Activated T-helper 1 cell treated with anti-CD3 and anti-CD28 coated beads, Interleukin-2, amount 50 U/mL, for 16 hours (primary cell): Measurements from ENCODE around the gene AVL9.
A peak's percentile ranks its signal among the peaks of the same experiment; 100 is the strongest.
"Not testable (repeated sequence)": the region's sequence is repeated elsewhere in the genome, so short reads cannot be mapped to it uniquely, and the experiment has no call there.

Experiments used
- DNase-seq, 2 donors: peaks; one replicate each; pipeline ENCODE4 v3.0.0-alpha.2; 2020; ENCODE audit warnings: low read depth in 1 of 2, low spot score in 1 of 2

The AVL9 gene

DNA sequence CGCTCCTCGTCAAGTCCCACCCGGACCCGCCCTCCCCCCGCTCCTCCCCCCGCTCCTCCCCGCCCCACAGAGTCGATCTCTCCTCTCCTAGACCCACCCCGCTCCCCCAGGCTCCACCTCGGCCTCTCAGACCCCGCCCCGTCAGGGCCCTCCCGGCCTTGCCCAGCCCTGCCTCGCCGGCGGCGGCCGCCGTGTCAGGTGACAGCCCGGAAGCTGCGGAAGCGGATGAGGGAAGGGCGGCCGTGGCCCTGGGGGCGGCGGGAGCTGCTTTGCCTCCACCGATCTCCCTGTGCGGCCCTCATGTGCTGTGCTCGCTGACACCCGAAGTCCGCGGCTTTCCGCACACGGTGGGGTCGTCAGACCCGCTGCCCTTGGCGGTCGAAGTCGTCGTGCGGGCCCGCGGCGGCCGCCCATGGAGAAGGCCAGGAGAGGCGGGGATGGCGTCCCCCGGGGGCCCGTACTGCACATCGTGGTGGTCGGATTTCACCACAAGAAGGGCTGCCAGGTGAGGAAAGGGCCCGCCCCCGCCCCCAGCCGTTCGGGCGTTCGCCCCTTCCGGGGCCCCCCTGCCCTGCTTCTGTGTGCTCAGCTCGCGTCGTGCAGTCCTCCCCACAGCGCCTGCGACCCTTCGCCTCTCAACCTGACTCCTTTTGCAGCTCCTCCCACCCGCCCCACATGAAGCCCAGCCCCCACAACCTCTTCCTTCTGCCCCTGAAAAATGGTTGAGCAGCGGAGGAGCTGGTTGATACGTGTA, at the start of gene AVL9:
TSS of gene AVL9 (plus strand) at position 192 of the 754 bp plus-strand sequence. CDS start at position 413, 221 bp downstream.
- DNase-seq, result peak; percentile 98 to 99

DNA sequence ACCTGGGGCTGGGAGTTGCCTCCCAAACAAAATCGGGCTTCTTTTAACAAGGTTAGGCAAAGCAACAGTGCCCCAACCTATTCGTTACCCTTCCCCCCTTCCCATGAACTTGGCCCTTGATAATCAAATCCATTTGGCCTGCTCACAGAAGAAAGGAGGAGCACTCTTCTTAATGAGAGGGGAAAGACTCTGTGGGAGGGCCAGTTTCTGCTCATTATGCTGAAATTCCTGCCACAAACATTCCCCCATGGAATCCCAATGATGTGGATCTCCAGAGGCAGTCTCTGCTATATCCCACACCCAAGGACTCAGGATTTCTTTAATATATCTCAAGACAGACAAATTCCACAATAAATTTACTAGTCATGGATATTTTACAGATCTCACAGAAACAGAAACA, 48.1 kb upstream of the AVL9 start:
- no peak for DNase-seq

DNA sequence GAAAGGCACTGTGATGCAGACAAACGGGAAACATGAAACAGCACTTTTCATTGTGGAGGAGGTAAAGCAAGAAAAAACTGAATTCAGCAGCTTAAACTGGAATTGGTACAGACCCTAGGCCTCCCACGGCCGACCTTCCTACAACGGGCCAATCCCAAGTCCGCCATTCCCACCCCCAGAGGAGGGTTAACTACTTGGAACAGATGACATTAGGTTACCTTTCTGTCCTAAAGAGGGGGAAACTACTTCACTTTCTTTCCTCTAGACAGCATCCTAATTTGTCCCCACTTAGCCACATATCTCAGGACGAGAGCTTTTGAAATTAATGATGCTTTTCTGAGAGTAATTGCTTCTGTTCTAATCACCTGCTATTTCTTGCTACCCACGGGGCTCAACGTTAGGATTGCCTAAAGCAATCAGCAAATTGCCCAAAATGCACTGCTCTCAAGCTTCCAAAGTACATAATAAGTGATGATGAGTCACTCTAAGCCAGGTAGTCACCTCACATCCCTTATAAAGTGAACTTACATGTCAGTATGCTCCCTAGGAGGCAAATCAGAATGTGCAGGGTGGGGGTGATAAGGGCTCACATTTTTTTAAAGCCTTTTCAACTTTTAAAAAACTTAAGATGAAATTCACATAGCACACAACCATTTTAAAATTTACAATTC, 41.8 kb upstream of the AVL9 start:
- DNase-seq, result no peak

DNA sequence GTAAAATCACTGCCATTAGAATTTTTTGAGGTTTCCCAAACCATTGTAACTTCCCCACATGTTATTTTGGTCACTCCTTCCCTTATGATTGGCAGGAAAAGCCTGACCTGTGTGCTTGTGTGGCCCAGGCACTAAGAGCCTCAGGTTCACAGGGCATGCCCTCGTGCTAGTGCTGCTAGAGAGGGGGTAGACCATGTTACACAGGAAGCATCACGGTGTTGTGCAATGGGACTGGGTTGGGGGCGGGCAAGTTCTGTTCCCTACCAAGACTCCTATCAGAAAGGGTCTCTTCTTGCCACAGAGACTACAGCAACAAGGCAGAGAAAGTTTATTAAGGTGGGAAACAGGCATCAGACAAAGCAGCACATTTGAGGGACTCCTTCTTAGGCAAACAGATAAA, 37.3 kb upstream of the AVL9 start:
- no peak for DNase-seq

DNA sequence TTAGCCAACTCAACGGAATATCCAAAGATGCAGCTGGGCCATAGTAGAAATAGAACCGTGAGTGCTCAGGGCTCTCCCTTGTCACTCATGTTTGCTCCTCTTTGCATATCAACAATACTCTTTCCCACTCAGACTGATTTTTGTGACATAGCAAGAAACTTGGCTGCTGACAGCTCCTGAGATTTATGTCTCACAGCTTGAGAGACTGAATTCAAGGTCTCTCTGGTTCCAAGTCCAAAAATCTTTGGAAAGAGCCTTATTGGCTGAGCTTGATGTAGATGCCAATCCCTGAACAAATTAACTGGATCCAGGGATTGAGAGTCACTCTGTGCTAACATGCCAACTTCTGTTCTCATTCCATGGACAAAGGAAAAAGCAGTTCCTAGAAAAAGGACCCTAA, 35.5 kb upstream of the AVL9 start:
- DNase-seq, result no peak

DNA sequence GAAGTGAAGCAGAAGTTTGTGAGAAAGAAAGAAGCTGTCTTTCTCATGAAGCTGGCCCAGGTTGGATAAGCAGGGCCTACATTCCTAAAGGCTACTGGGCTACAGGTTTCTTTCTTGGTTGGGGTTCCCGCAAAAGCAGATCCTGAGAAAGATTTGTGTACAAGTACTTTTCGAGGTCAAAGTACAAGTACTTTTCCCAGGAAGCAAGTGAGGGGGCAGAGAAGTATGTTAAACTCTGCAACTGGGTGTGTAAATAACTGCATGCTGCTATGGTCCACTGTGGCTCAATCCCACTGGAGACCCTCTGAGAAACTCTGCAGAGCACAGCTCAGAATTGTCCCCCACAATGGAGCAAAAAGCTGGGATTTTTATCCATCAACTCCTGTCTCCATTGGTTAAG, 33.8 kb upstream of the AVL9 start:
- no peak for DNase-seq

DNA sequence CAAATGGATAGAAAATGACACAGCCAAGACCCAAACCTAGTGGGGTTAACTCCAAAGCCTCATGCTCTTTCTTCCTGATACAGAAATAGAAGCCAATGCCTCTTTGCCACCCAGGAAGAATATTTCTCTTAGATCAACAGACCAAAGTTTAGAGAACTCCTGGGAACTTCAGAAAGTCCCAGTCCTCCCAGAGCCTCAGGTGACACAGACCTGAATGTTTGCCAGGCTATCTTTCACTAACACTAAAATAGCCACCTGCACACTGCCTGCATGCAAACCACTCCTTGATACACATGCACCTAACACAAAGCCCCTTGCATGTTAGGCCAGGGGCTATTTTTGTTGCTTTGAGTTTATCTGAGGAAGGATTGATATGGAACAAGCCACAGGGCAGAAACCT, 32.8 kb upstream of the AVL9 start:
- DNase-seq, result no peak

DNA sequence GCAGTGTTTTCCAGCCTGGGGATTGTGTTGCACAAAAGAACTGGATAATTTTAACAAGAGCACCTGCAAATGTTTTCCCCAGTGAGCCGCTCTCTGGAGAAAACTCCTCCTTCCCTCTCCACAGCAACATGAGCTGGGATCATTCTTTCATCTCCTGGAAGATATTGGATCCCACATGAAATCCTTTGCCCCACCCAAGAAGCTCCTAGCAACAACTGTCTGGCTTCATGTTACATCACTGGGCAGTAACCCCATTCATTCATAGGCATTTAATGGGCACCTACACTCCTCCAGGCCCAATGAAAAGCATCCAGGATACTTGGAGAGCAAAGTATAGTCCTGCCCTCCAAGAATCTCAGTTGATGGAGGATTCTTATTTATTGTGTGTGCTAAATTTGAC, 32.3 kb upstream of the AVL9 start:
- no peak for DNase-seq

DNA sequence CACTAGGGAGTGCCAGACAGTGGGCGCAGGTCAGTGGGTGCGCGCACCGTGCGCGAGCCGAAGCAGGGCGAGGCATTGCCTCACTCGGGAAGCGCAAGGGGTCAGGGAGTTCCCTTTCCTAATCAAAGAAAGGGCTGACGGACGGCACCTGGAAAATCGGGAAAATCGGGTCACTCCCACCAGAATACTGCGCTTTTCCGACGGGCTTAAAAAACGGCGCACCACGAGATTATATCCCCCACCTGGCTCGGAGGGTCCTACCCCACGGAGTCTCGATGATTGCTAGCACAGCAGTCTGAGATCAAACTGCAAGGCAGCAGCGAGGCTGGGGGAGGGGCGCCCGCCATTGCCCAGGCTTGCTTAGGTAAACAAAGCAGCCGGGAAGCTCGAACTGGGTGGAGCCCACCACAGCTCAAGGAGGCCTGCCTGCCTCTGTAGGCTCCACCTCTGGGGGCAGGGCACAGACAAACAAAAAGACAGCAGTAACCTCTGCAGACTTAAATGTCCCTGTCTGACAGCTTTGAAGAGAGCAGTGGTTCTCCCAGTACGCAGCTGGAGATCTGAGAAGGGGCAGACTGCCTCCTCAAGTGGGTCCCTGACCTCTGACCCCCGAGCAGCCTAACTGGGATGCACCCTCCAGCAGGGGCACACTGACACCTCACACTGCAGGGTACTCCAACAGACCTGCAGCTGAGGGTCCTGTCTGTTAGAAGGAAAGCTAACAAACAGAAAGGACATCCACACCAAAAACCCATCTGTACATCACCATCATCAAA, 30.5 kb upstream of the AVL9 start:
- not testable (repeated sequence) for DNase-seq

DNA sequence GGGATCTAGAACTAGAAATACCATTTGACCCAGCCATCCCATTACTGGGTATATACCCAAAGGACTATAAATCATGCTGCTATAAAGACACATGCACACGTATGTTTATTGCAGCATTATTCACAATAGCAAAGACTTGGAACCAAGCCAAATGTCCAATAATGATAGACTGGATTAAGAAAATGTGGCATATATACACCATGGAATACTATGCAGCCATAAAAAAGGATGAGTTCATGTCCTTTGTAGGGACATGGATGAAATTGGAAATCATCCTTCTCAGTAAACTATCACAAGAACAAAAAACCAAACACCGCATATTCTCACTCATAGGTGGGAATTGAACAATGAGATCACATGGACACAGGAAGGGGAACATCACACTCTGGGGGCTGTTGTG, 25.3 kb upstream of the AVL9 start:
- DNase-seq, result not testable (repeated sequence)

DNA sequence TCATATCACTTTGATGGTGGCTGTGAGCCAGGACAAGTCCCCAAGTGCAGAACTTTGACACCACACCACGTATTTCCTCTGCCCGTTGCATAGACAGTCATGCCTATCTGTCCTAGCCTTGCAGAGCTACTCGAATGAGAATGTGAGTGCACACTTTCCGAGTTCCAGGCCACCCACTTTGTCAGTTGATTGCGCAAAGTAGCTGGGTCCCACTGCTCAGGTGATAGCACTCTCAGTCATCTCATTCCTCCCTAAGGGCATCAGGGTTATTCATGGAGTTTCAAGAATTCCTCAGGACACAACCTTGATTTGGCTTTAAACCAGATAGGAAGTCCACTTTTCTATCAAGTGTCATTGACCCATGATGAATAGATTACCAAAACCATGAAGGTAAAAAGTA, 24.4 kb upstream of the AVL9 start:
- no peak for DNase-seq

DNA sequence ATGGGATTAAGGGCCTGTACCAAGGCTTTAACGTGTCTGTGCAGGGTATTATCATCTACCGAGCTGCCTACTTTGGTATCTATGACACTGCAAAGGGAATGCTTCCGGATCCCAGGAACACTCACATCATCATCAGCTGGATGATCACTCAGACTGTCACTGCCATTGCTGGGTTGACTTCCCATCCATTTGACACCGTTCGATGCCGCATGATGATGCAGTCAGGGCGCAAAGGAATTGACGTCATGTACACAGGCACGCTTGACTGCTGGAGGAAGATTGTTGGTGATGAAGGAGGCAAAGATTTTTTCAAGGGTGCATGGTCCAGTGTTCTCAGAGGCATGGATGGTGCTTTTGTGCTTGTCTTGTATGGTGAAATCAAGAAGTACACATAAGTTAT, 23.3 kb upstream of the AVL9 start:
- no peak for DNase-seq

DNA sequence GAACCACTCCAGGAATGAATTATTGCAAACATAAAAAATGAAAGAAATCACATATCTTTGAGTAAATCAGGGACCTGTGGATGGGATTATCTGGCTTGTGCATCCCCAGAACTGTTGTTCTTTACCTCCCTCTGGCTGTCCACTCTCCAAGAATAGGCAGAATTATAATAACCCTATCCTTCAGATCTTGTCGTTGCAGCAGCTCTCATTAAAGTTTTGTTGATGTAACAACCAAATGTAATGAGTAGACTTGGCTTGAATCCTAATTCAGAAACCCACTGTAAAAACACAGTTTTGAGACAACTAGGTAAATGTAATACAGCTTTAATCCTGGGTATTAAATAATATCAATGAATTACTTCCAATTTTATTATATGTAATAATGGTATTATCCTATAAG, 21.3 kb upstream of the AVL9 start:
- no peak for DNase-seq

DNA sequence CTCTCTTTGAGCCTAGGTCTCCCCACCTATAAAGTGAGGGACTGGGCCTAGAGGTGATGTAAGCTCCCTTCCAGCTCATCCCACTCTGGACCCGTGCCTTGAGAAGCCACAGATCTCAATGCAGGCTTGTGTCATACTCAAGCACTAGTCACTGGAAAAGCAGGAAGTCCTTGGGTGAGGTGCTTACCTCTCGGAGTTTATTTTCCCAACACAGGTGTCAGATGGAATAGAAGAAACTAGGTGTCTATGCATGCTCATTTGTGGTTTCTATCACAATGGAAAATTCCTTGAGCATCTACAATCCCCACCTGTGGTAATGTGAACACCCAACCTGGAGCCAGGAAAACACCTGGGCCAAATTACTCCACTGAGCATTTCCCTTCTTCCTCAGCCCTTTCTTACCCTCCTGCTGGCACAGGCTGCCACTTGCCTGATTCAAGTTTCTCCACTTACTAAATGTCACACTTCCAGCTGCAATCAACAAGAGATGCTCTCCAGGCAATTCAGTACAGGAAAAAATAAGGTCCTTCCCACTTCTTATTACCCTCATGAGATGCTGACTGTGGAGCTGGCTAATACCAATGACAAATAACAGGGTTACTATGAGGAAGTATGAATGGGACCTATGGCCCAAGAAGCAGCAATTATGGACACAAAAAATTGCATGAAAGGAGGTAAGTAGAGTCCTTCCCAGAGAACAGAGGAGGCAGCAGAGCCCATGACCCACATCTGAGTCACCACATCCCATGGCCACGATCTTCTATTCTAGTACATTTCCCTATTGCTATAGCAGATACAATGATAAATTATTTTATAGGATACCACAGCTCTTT, 18.3 kb upstream of the AVL9 start:
- no peak for DNase-seq

DNA sequence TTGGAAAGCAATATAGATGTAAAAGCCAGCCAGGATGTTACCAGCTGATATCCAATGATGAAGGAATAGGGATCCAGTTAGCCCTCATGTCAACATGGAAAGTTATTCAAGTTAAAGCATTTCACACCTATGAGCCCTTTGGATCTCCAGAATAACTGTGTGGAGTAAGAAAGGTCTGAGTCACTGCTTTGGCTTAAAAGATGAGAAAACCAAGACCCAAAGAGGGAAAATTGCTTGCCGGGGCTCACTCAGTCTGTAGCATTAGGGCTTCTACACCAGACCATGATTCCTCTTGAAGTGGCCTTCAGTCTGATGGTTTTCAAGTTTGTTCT, 17.7 kb upstream of the AVL9 start:
- no peak for DNase-seq

DNA sequence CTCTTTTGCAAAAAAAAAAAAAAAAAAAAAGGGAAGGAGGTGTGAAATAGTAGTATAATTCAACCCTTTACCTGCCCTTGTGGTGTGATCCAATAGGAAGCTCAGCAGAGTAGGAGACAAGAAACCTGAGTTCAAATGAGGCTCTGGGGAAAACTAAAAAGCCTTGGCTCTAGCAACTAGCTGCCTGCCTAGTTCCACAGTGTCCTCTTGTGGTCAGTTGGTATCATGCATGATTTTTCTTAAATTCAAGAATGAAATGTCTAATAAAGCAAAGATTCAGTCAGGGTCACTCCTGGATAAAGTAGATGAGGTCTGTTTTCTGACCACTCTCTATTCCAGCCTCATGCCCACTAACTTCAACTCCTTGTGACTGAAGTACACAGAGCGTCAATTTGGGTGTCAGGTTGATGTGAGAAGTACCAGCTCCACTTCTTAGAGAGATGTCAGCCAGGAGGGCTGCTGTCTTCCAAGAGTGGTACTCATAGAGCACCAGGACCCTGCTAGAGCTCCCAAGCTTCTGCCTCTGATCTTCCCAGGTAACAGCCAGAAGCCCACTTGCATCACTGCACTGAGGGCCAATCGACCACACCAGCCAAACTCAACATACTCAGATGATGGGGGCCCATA, 15.6 kb upstream of the AVL9 start:
- DNase-seq, result no peak

DNA sequence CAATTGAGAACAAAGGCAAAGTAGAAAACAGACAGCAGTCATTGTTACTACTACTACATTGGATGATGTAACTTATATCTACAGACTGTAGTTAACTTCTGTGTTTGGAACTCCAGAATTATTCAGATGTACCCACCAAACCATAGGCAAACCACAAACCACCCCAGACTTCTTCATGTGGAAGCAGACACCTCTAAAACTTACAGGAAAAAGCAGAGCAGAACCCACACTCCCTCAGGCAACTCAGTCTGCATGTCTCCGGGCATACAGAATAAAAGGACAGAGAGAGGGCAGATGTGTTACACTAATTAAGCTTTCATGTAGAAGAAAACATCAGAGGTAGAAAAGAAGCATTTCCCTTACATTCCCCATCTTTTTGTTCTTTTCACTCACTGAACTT, 14.1 kb upstream of the AVL9 start:
- DNase-seq, result no peak

DNA sequence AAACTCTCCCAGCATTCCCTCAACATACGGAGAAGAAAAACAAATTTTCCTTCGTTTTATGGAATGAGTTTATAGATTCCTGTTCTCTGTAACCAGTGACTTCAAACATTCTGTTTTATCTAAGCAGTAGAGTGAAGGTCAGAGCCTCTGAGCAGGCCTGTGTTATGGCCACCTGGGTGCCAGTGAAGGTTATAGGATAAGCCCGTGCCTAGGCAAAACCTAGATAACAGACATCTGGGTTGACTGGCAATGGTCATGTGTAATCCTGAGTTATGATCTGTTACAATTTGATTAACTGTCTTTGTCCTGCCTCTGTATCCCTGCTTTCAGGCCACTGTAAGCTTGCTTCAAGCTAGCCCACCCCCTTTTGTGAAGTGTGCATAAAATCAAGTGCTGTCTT, 13.4 kb upstream of the AVL9 start:
- no peak for DNase-seq

DNA sequence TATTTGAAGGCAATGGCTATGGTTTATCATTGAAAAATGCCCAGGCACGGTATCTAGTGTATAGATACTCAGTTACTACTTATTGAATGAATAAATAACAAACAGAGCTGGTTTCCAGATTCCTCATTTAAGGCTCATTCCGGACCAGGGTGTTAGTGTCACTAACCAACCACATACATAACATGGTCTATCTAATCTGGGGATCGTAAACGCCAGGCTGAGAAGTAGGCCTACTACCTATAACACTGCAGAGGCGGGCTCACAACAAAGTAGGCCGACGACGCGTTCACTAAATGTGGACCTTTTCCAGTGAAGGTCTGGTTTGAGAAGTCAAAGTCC, 5.5 kb upstream of the AVL9 start:
- no peak for DNase-seq

DNA sequence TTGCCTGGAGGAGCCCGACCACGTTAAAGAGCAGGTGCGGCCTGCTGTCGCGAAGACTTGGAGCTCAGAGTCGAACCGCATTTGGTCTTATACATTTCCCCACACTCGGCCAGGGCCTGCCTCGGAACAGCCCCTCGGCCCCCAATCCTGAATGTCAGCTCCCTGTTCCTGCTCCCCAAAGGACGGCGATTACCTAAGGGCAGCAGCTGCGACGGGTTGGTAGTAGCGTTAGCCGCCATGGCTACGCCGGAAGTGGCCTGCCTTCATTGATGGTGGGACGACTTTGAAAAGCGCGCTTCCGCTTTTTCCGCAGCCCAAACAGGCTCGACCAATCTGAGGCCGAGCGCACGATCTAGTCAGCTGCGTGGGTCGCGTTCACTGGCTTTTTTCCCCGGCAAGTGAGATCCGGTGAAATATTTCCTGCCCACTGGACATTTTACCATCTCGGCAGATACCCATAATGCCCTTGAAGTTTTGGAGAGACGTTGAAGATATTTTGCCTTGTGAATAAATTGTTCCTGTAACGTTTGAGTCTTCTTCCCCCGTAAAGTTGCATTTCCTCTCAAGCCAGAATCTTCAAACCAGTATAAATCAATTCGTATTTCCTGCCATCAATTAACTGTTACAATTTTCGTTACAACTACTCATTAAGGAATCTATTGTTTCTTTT, 5.0 kb upstream of the AVL9 start, which contains the start of gene LSM5:
TSS of gene LSM5 (minus strand) at position 254 of the 670 bp plus-strand sequence. CDS start at position 239, 15 bp downstream.
- peak; percentile 77 to 82 for DNase-seq
